Measurements from ENCODE around the gene ZNF33B. TPM values are rescaled to one million over a fixed set of nuclear protein-coding genes. Genes with fewer than 3 reads are reported as not detected.

ZNF33B gene
- total RNA-seq (2013): 19.8 TPM
- 1 to 10 TPM; 3.2 to 7.5 (median 3.8) TPM for polyA plus RNA-seq
- 4.1 and 4.2 TPM in 2 replicates for polyA minus RNA-seq
- 2.7 to 29.8 (median 18.7) reads per million in 11 experiments for total RNA-seq

DNA sequence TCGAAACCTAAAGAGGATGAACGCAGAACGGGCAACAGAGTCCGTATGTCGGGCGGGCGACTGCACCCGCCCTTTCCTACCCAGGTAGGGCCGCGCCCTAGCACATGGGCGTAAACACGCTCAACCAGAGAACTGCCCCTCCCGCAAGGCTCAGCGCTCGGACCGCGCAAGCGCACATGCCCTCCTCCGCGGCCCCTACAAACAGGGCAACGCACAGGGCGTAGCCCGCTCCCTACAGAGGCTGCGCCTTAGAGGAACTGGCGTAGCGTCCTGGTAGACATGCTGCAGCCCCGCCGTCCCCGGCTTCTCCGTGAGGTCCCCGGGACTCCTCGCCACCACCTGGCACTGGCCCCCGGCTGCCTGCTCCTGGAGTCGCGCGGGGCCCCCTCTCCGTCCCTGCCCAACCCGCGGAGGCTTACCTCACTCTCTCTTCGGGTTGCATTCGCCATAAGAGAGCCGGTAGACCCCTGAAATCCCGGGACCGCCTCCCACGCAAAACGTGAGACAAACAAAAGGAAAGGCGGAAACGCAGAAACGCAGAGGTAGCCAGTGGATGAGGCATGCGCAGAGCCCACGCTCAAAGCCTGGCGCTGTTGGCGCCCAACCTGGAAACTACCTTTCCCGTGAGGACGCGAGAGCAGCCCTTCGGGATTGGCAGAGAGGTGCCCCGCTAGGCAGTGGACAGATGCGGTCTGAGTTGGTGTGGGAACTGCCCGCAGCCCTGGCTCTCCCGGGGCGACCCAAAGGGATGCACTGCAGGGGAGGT is at the start of gene ZNF33B:
ZNF33B (minus strand) TSS at position 516 of the 766 bp plus-strand sequence. CDS start 1,642 bp downstream, outside the sequence.
- peak within 1 kb of the TSS; percentile 89 to 94 for H3K27ac ChIP-seq (ENCODE audit: low read depth in 1 of 2, low read length in 2 of 2)
- H2AFZ ChIP-seq (ENCODE audit: insufficient read depth, low read depth, low read length, poor library complexity, severe bottlenecking): peak within 1 kb of the TSS; percentile 99
- intact Hi-C loops (cut with micrococcal nuclease): no loop called here
- H3K4me1 ChIP-seq (ENCODE audit: control insufficient read depth in 1 of 2, insufficient read depth in 2 of 2, low read length in 2 of 2): peaks cover 6 to 15% of the 10 kb centered on the region in 2 donors
- H3K79me2 ChIP-seq (ENCODE audit: insufficient read depth, low read length): peaks cover 7% of the 10 kb centered on the region
- peak within 1 kb of the TSS; percentile 84 for H3K9ac ChIP-seq (ENCODE audit: insufficient read depth, low read length, poor library complexity, severe bottlenecking)
- peak within 1 kb of the TSS; percentile 65 to 100 (median 99) for H3K4me3 ChIP-seq (replicated peaks in 1 of 3; ENCODE audit: low read depth in 2 of 3, low read length in 3 of 3)
- peak within 1 kb of the TSS; percentile 97 for H3K4me2 ChIP-seq (replicated peaks; ENCODE audit: extremely low read depth, low read length, poor library complexity, severe bottlenecking)
- Mint-ChIP-seq H3K4me3 (peak within 1 kb of the TSS; percentile 95 to 97), H3K27ac (peak within 1 kb of the TSS; percentile 84 to 94 (median 91)), H3K36me3 (peaks cover 14 to 18% of the 10 kb centered on the region in 2 donors), H3K4me1 (peaks cover 21% of the 10 kb centered on the region), H3K9me3 (peaks cover 0 to 2% (median 0%) of the 10 kb centered on the region in 7 donors), H3K27me3 (ENCODE audit: low read depth in 3 of 3) (peaks cover 0 to 3% (median 1%) of the 10 kb centered on the region in 3 donors)
- H3K27me3 ChIP-seq (ENCODE audit: control insufficient read depth in 2 of 2, insufficient read depth in 2 of 2, low read length in 2 of 2): no peaks in the 10 kb centered on the region
- H4K20me1 ChIP-seq (ENCODE audit: insufficient read depth, low read length): no peaks in the 10 kb centered on the region
- no peaks in the 10 kb centered on the region for H3K9me3 ChIP-seq (replicated peaks in 1 of 2; ENCODE audit: control insufficient read depth in 1 of 2, insufficient read depth in 1 of 2, low read length in 2 of 2)
- DNase-seq: peak; percentile 75 to 82 (median 79)
- H3K36me3 ChIP-seq (replicated peaks in 1 of 2; ENCODE audit: control insufficient read depth in 1 of 2, insufficient read depth in 2 of 2, low read length in 2 of 2): no peaks in the 10 kb centered on the region
- WGBS (ENCODE audit: insufficient coverage): under 1% methylated on average over 62 of the region's 62 CpGs
- TF ChIP-seq CTCF (IDR thresholded peaks at IDR 0.05): no peak

DNA sequence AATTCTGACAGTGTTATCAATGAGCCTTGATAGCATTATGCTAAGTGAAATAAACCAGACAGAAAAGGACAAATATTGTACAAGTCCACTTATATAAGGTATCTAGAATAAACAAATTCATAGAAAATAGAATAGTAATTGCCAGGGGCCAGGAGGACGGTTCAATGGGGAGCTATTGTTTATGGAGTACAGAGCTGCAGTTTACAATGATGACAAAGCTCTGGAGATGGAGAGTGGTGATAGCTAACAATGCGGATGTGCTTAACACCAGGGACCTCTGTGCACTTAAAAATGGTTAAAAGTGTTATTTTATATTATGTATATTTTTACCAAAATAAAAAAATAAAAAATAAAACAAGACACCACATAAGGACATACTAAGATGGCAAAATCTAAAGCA is 46.1 kb upstream of the ZNF33B start:
- no peaks in the 10 kb centered on the region for H3K27me3 ChIP-seq (ENCODE audit: control insufficient read depth in 2 of 2, insufficient read depth in 2 of 2, low read length in 2 of 2)
- no peaks in the 10 kb centered on the region for H4K20me1 ChIP-seq (ENCODE audit: insufficient read depth, low read length)
- H2AFZ ChIP-seq (ENCODE audit: insufficient read depth, low read depth, low read length, poor library complexity, severe bottlenecking): no peak overlapping the region
- no peak overlapping the region for H3K9ac ChIP-seq (ENCODE audit: insufficient read depth, low read length, poor library complexity, severe bottlenecking)
- no peak overlapping the region for H3K27ac ChIP-seq (ENCODE audit: low read depth in 1 of 2, low read length in 2 of 2)
- no peak for TF ChIP-seq CTCF (IDR thresholded peaks at IDR 0.05)
- no peaks in the 10 kb centered on the region for H3K36me3 ChIP-seq (replicated peaks in 1 of 2; ENCODE audit: control insufficient read depth in 1 of 2, insufficient read depth in 2 of 2, low read length in 2 of 2)
- DNase-seq: no peak
- H3K4me1 ChIP-seq (ENCODE audit: control insufficient read depth in 1 of 2, insufficient read depth in 2 of 2, low read length in 2 of 2): no peaks in the 10 kb centered on the region
- H3K4me1 Mint-ChIP-seq: no peaks in the 10 kb centered on the region
- H3K9me3 Mint-ChIP-seq: peaks cover 0 to 9% (median 2%) of the 10 kb centered on the region in 7 donors
- no peak overlapping the region for H3K4me3 ChIP-seq (replicated peaks in 1 of 3; ENCODE audit: low read depth in 2 of 3, low read length in 3 of 3)
- no peak overlapping the region for H3K4me3 Mint-ChIP-seq
- no peaks in the 10 kb centered on the region for H3K36me3 Mint-ChIP-seq
- H3K79me2 ChIP-seq (ENCODE audit: insufficient read depth, low read length): no peaks in the 10 kb centered on the region
- intact Hi-C loops (cut with micrococcal nuclease): no loop called here
- H3K9me3 ChIP-seq (replicated peaks in 1 of 2; ENCODE audit: control insufficient read depth in 1 of 2, insufficient read depth in 1 of 2, low read length in 2 of 2): no peaks in the 10 kb centered on the region
- no peak overlapping the region for H3K4me2 ChIP-seq (replicated peaks; ENCODE audit: extremely low read depth, low read length, poor library complexity, severe bottlenecking)
- H3K27me3 Mint-ChIP-seq (ENCODE audit: low read depth in 3 of 3): peaks cover 0 to 3% (median 0%) of the 10 kb centered on the region in 3 donors
- no CpG with 5 or more reads among the region's 2 CpGs for WGBS (ENCODE audit: insufficient coverage)
- no peak overlapping the region for H3K27ac Mint-ChIP-seq

Data from CD14-positive monocyte (primary cell).